Fibroblast of the aortic adventitia (primary cell): ENCODE measurements around the gene CD6. TPM values are rescaled to one million over a fixed set of nuclear protein-coding genes. Genes with fewer than 3 reads are reported as not detected.

Experiments
- DNase-seq: peaks from one replicate; pipeline ENCODE4 v3.0.0-alpha.2; 2010; ENCODE audit warnings: low read depth
- H3K4me3 ChIP-seq: 2 replicates; pipeline ENCODE4 v1.5.1; 2011; ENCODE audit warnings: low read depth, mild to moderate bottlenecking, control low read depth, low read length, moderate library complexity
- CTCF ChIP-seq: IDR thresholded peaks from 2 replicates; pipeline ENCODE4 v1.5.1; 2011; ENCODE audit warnings: mild to moderate bottlenecking, low read length, control low read depth, inconsistent platforms; ENCODE audit not compliant: insufficient read depth
- total RNA-seq: library from RNA; depleted of rRNA; stranded (reverse); fragments of >200 nt; gene quantifications from 2 replicates; pipeline ENCODE4 v1.2.3, GENCODE V29; 2012; ENCODE audit warnings: low replicate concordance

CD6 gene
- total RNA-seq, 1 donor = not detected

GRCh38 chr11:61019037-61019831 lies 47.8 kb downstream of the CD6 start:
- no peak for DNase-seq
- no peak overlapping the region for H3K4me3 ChIP-seq
- TF ChIP-seq CTCF = no peak

GRCh38 chr11:61019832-61020405 lies 48.4 kb downstream of the CD6 start:
- no peak for DNase-seq
- H3K4me3 ChIP-seq = no peak overlapping the region
- no peak for TF ChIP-seq CTCF

GRCh38 chr11:61020551-61021235 lies 49.2 kb downstream of the CD6 start:
- no peak overlapping the region for H3K4me3 ChIP-seq
- DNase-seq = no peak
- no peak for TF ChIP-seq CTCF

- no peak overlapping the region for H3K4me3 ChIP-seq
- no peak for TF ChIP-seq CTCF
- DNase-seq = no peak
Measured at GRCh38 chr11:61021661-61022212, 50.3 kb downstream of the CD6 start.

GRCh38 chr11:61022311-61023085 lies 51.0 kb downstream of the CD6 start:
- H3K4me3 ChIP-seq = no peak overlapping the region
- TF ChIP-seq CTCF = no peak
- DNase-seq = no peak

GRCh38 chr11:61023086-61023965 lies 51.8 kb downstream of the CD6 start:
- no peak for TF ChIP-seq CTCF
- no peak for DNase-seq
- H3K4me3 ChIP-seq = no peak overlapping the region
